ENCODE measurements around the gene RPA4. TPM values are rescaled to one million over a fixed set of nuclear protein-coding genes. Genes with fewer than 3 reads are reported as not detected.
"Not testable (repeated sequence)": the region's sequence is repeated elsewhere in the genome, so short reads cannot be mapped to it uniquely, and the experiment has no call there.

RPA4 gene, protein sequence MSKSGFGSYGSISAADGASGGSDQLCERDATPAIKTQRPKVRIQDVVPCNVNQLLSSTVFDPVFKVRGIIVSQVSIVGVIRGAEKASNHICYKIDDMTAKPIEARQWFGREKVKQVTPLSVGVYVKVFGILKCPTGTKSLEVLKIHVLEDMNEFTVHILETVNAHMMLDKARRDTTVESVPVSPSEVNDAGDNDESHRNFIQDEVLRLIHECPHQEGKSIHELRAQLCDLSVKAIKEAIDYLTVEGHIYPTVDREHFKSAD
- under 1 TPM in 4 of 5 donors, not detected in 1; 0.15 to 0.29 (median 0.16) TPM for polyA plus RNA-seq (ENCODE audit: insufficient read depth in 1 of 5, insufficient read length in 5 of 5, low replicate concordance in 1 of 5)
- long read RNA-seq, donor 1: 0 reads
- long read RNA-seq, donor 2: 0 reads
- long read RNA-seq, donor 3: 0 reads
- long read RNA-seq, donor 4, partial matches to known transcripts: 0 of 1 reads
- long read RNA-seq, donor 4, other reads (novel, unspliced or antisense): 0 of 1 reads
- long read RNA-seq, donor 5: 0 reads
- long read RNA-seq, donor 6, partial matches to known transcripts: 0 of 1 reads
- long read RNA-seq, donor 6, other reads (novel, unspliced or antisense): 0 of 1 reads
- long read RNA-seq, donor 7: 0 reads
- long read RNA-seq, donor 8, partial matches to known transcripts: 0 of 1 reads
- long read RNA-seq, donor 8, other reads (novel, unspliced or antisense): 0 of 1 reads

DNA sequence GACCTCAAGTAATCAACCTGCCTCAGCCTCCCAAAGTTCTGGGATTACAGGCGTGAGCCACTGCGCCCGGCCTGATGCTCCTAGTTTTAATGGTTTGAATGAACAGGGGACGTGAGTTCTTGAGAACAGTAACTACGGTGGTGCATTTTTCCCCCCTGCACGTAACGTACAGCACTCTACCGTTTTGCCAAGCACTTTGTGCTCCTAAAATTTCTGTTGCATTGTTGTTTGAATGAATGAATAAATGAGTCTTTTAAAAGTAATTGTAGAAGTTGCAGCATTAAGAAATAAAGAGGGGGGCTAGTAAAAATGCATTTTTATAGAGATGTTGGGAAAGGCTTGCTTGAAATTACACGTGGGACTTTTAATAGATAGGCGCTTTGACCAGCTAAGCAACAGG, at the start of gene RPA4:
Gene RPA4 (plus strand): TSS at position 301 of the 400 bp plus-strand sequence. CDS start 403 bp downstream, outside the sequence.
- no peak for DNase-seq

DNA sequence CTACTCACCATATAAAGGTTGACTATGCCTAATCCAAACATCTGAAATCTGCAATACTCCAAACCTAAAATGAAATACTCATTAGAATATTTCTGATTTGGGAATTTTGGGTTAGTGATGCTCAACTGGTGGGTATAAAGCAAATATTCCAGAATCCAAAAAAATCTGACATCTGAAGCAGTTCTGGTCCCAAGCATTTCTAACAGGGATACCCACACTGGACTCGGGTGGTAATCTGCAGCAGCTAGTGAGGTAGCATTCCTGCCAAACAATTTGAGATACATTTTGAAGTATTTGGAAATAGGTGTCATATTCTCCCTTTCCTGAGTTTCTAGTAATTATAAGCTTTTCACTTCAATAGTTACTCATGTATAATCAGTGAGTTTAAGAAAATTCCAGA, 49.6 kb upstream of the RPA4 start:
- DNase-seq: no peak

DNA sequence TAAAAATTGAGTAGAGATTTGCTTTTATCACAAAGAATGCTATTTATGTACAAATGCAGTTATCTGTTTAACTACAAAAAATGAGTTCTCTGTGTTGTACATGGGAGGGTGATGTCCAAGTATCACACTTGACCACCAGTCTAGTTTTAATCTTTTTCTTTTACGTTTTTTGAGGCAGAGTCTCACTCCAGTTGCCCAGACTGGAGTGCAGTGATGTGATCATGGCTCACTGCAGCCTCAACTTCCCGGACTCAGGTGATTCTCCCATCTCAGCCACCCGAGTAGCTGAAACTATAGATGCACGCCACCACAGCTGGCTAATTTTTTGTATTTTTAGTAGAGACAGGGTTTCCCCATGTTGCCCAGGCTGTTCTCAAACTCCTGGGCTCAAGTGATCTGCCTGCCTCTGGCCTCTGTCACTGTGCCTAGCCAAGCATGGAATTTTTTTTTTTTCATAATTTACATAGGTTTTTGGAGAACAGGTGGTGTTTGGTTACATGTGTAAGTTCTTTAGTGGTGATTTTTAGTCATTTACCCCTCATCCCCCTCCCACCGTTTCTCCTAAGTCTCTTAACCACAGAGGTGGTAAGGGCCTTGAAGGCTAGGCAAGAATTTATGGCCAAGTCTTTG, 47.9 kb upstream of the RPA4 start:
- no peak for DNase-seq

DNA sequence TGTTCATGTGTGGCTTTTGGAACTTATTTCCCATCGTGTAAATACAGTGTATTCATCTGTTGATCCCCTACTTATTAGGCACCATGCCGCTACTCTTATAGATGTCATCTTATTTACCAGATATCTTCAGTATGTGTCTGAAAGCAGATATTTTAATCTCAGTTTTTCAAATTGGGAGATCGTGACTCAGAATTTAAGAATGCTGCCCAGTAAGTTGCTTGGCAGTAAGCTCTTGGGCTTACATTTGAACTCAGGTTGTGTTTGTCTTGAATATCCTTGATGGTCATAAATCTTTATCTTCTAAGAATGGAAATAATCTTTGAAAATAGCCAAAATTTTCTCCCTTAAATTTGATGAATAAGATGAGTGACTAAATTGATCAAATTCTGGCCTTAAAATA, 45.9 kb upstream of the RPA4 start:
- no peak for DNase-seq

DNA sequence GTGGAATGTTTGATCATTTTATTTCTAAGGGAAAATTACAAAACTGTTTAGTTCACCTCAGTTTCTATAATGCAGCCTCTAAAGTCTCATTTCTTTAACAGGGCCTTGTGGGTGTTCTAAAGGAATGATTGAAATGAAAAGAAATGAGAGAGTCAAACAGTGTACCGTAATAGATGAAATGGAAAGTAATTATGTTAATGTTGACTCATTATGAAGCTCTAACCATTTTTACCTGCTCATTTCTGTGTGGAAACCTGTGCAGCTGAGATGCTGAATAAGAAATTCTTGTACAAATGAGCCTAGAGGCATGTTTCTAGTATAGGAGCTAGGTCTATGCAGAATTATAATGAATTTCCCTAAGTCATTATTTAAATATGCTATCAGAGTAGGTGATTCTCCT, 45.2 kb upstream of the RPA4 start:
- DNase-seq: no peak

DNA sequence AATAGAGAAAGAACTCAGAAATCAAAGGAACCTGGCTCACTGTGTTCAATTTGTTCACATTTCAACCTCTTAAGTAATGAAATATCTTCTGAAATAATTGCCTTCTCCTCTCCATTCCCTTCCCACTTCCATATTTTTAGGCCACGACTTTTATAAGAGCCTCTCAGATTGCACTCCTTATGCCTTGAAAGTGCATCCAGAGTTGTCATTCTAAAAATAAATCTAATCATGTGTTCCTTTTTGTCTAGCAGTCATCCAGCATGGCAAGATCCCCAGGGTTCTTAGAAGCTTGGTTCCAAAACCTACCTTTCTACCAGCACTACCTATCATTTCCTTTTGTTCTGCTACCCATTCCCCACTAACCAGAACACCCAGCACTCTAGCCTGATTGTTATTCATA, 42.4 kb upstream of the RPA4 start:
- no peak for DNase-seq

DNA sequence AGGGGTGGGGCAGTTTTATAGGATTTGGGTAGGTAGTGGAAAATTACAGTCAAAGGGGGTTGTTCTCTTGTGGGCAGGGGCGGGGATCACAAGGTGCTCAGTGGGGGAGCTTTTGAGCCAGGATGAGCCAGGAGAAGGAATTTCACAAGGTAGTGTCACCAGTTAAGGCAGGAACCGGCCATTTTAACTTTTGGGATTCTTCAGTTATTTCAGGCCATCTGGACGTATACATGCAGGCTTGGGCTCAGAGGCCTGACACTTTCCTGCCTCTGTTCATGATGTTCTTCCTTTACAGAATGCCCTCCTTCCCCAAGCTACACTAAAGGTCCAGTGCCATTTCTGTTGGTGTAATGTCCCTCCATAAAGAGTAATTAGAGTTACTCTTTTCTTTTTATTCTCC, 41.8 kb upstream of the RPA4 start:
- not testable (repeated sequence) for DNase-seq

DNA sequence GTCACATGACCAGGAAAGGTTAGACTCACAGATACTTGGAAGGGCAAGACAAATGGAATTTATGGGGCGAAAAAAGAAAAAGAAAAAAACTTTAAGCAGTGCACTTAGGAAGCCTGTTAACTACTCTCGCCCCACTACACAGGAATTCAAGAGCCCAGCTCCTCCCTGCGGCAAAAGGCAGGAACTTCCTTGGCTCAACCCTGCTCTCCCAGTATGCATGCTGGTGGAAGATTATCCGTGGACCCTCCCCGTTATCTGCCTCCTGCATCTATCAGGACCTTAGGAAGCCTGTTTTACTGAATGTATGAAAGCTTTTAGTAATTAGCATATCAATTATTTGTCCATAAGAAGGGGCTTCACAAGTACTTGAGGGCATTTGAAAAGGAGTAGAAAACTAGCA, 40.1 kb upstream of the RPA4 start:
- DNase-seq: no peak

DNA sequence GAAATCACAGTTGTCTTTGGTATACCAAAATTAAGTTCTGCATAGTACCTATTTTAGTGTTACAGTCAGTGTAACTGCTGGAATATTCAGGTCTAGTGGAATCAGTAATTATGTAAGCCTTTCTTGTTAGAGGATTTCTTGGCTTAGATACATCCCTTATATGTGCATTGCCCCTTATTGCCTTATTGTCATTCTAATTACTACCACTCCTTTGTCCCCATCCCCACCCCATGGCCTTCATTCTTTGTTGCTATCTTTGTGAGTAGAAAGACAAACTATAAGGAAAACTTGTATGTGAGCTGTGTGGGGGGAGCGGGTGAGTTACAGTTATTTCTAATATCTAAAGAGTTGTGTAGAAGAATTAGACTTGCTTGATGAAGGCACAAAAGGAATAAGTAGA, 36.9 kb upstream of the RPA4 start:
- DNase-seq: no peak

DNA sequence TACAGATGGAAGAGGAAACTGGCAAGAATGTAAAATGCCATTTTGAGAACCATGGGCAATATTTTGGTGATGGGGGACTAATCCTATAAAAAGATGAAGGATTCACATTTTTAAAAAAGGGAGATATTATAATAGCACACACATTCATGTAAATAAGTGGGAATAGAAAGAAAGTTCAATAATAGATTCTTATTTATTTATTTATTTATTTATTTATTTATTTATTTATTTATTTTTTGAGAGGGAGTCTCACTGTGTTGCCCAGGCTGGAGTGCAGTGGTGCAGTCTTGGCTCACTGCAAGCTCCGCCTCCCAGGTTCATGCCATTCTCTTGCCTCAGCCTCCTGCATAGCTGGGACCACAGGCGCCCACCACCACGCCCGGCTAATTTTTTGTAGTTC, 24.3 kb upstream of the RPA4 start:
- not testable (repeated sequence) for DNase-seq

DNA sequence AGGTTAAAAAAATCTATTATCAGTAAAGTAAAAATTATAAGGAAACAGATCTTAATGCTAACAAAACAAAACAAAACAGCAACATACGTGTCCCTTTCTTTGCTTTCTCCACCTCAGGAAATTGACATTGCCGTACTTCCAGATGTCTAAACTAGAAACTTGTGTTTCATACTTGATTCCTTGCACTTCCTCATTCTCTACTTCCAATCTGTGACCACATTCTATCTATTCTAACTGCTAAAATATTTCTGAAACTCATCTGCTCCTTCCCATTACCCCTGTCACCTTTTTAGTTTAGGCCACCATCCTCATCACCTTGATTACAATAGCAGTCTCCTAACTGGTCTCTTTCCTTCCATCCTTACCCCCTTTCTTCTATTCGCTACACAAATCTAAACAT, 22.5 kb upstream of the RPA4 start:
- no peak for DNase-seq

DNA sequence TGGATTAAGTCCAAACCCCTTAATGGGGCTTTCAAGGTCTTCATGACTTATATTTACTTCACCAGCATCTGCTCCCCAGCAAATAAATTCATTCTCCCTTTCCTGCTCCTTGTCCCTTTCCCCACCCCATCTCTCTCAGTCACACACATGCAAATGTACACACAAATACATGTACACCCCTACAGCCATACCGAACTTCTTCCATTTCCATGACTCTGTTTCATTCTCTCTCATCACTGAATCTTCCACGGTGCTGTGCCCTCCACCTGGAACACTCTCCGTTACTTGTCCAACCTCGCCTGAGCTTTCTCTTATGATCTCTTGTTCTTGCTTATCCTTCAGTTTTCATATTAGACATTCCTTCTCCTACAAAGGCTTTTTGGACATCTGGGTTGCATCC, 22.0 kb upstream of the RPA4 start:
- no peak for DNase-seq

DNA sequence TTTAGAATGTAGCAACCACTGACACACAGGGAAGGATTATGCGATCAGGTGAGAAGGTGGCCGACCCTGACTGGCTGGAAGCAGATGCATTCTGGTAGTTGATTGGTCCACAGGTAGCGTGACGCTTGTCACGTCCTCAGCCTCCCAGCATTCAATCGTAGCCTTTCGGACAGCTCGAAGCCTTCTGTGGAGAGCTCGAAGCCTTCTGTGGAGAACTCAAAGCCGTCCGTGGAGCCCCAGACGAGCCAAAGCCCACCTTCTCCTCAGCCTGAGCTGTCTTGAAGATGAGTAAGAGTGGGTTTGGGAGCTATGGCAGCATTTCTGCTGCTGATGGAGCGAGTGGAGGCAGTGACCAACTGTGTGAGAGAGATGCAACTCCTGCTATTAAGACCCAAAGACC, 319 bp downstream of the RPA4 start:
- no peak for DNase-seq

DNA sequence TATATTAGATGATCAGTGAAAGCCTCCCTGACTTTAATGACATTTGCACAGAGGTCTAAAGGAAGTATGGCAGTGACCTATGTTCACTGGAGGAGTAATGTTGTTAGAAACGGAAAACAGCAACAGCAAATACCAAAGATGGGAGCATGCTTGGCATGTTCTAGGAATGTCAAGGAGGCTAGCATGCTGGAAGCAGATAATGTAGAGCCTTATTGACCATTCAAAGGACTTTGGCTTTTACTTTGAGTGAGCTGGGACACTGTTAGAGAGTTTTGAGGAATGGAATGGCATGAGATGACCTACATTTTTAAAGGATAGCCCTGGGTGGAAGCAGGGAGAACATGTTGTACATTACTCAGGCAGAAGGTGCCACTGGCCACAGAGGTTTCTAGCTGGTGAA, 6.0 kb downstream of the RPA4 start:
- no peak for DNase-seq

DNA sequence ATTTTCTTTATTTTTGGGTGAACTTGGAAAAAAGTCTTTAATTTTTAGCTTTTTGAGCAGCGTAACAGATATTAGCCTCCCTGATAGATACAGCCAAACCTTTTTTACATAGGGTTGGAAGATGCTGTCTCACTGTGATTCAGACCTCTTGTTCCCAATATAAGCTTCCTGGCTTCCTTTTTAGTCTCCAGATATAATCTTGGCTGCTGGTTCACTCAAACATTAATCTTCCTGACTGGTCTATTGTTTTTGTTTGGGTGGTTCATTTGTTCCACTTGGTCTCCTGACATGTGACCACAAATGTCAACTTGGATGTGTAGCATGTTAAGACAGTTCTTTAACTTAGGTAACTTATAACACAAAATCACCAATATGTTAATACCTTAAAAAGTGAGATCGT, 23.0 kb downstream of the RPA4 start:
- no peak for DNase-seq

DNA sequence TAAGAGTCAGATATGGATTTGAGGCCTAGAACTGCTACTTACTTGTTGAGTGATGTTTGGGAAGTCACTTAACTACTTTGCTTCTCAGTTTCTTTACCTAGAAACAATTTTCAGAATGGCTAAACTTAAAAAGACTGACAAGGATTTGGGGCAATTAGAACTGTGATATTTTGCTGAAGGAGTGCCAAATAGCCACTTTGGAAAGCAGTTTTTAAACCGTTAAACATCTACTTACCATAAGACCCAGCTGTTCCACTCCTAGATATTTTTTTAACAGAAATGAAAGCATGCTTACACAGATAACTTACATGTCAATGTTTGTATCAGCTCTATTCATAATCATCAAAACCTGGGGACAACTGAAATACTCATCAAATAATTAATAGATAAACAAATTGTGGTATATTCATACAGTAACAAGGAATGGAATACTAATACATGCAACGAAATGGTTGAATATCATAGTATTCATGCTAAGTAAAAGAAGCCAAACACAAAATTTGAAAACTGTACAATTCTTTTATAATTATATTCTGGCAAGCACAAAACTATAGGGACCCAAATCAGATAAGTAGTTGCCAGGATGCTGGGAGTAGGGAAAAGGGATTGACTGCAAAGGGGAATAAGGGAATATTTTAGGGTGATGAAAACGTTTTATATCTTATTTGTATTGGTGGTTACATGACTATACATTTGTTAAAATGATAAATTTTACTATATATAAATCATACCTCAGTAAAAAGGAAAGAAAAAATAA, 24.0 kb downstream of the RPA4 start:
- DNase-seq: peak; percentile 38 to 45

DNA sequence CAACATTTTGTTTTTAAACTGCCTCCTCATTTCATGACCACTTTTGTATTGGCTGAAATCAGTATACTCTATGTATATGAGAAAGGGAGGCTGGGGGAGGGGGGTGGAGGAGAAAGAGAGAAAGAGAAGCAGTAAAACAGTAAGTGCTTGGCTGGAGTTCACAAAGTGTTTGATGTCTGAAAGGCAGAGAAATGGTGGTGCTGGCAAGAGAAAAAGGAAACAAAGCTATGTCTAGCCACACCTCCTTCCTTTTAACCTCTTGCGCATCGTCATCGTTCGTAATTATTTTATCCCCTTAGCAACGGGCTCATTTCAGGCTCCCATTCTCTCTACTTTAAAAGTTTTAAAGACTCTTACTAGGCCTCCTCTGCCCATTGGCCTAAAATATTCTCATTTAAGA, 25.6 kb downstream of the RPA4 start:
- DNase-seq: peak; percentile 20 to 35

DNA sequence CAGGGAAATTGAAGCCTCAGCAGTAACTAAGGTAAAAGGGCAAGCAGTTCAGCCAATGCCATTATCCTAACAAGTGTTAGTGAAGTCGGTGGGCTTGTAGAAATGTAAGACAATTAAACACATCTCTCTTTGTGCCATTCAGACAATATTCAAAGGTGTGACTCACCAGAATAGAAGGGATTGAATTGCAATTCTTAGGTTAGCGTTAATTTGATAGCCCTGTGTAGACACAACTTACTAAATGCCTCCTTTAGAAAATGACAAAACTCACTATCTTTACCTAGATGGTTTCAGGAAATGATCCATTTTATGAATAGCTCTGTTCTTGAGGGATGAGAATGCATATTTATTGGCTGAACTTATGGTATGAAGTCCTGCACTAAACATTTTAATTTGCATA, 35.2 kb downstream of the RPA4 start:
- DNase-seq: no peak

DNA sequence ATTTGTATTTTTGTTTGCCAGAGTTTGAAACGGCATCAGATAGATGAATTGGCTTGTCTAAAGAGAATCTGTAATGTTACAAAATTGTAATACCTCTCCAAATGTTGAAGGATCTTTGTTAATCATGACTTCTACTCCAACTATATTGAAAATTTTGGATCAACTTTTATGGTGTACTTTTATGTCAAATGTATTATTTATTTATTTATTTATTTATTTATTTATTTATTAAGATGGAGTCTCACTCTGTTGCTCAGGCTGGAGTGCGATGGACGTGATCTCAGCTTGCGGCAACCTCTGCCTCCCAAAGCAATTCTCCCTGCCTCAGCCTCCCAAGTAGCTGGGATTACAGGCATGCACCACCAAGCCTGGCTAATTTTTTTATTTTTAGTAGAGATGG, 36.0 kb downstream of the RPA4 start:
- DNase-seq: no peak

DNA sequence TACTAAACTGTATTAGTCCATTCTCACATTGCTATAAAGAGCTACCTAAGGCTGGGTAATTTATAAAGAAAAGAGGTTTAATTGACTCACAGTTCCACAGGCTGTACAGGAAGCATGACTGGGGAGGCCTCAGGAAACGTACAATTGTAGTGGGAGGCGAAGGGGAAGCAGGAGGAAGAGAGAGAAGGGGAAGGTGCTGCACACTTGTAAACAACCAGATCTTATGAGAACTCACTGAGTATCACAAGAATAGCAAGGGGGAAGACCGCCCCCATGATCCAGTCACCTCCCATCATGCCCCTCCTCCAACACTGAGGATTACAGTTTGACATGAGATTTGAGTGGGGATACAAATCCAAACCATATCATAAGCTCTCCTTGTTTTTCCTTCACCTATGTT, 40.9 kb downstream of the RPA4 start:
- no peak for DNase-seq

DNA sequence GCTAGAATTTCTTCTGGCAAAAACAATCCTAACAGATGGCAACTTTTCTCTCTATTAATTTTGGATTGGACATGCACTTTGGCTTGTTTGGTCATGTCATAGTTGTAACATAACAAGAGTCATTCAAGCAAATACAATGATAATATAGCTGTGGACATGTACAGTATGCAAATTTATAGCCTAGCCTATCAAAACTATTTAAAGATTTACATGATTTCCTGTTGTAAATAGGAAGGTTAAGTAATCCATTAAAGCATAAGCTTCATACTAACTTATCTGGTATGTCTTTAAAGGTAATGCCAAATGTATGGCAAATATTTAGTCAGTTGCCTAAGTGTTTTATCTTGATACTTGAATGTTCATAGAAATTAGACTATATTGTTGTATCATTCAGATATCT, 45.3 kb downstream of the RPA4 start:
- DNase-seq: no peak
